Measurements from ENCODE around the gene PLEKHA5. TPM values are rescaled to one million over a fixed set of nuclear protein-coding genes. Genes with fewer than 3 reads are reported as not detected.

Gene PLEKHA5
- total RNA-seq, 4 donors from 2014 or later: 12.6 to 195 (median 49.6) TPM

GRCh38 chr12:19421503-19422282 lies 292.2 kb downstream of the PLEKHA5 start:
- no peaks in the 10 kb centered on the region for H3K36me3 ChIP-seq
- no peak overlapping the region for H3K27ac ChIP-seq
- no peaks in the 10 kb centered on the region for H3K4me1 ChIP-seq
- no peak overlapping the region for H3K4me3 ChIP-seq
- DNase-seq: no peak
- no peaks in the 10 kb centered on the region for H3K9me3 ChIP-seq
- no peak for TF ChIP-seq CTCF (IDR thresholded peaks at IDR 0.05)
- no peak for TF ChIP-seq POLR2A (IDR thresholded peaks at IDR 0.05)
- intact Hi-C loops (cut with DNase I; ENCODE audit: low total_unique reads): no loop called here
- no peaks in the 10 kb centered on the region for H3K27me3 ChIP-seq

- intact Hi-C loops (cut with DNase I; ENCODE audit: low total_unique reads): no loop called here
- H3K36me3 ChIP-seq: no peaks in the 10 kb centered on the region
- DNase-seq: no peak
These were observed 293.8 kb downstream of the PLEKHA5 start for GRCh38 chr12:19423166-19423930.

More at GRCh38 chr12:19423166-19423930, 293.8 kb downstream of the PLEKHA5 start:
- Histone ChIP-seq H3K4me3 (no peak overlapping the region), H3K9me3 (no peaks in the 10 kb centered on the region), H3K27me3 (no peaks in the 10 kb centered on the region), H3K27ac (no peak overlapping the region), H3K4me1 (no peaks in the 10 kb centered on the region)
- TF ChIP-seq CTCF (IDR thresholded peaks at IDR 0.05): no peak
- no peak for TF ChIP-seq POLR2A (IDR thresholded peaks at IDR 0.05)

Small RNAs within 50 kb of the gene (small RNA-seq; reads per million reads assigned to genes)
- gene AC091805.2: not detected
- gene RN7SL67P: not detected
